GM21447 (cell line): ENCODE results near the gene LRMDA.

Experiments
- ATAC-seq: cut with Tn5 transposase; IDR thresholded peaks from one replicate; pipeline ENCODE4 v1.9.1; 2021; ENCODE audit not compliant: unreplicated experiment

LRMDA gene

DNA sequence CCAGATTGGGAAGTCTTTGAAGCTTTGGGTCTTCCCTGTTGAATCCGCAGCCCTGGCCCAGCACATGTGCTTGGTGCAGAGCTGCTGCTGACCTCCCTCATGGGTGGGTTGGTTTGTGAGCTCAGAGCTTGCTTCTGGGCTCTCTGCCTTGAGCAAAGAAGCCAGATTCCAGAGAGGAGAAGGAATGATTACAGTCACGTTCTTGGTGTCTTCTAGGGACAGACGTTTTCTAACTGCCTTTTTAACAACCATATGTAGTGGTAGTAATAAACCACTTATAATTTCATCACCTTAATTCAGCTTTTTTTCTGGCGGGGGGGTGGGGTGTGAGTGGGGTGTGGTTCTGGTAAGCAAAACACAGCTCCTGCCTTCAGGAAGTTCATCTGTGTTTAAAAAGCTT lies 39.5 kb downstream of the LRMDA start:
- no peak for ATAC-seq

DNA sequence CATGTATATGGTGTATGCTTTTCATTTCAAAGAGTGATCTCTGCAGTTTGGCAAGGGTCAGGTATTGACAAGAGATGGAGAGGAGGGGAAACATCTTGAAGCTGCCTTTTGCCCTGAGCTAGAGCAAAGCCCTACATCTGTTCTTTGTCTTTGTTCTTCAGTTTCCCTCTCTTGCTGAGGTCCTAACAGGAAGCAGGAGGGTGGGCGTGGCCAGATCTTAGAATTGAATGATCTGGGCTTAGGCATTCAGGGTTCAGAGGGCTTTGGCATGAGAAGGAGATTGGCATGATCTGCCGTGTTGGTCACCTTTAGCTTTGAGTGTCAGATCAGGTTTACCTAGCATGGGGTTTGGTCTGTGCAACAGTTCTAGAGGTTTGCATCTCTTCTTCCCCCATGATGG lies 41.3 kb downstream of the LRMDA start:
- ATAC-seq = no peak

DNA sequence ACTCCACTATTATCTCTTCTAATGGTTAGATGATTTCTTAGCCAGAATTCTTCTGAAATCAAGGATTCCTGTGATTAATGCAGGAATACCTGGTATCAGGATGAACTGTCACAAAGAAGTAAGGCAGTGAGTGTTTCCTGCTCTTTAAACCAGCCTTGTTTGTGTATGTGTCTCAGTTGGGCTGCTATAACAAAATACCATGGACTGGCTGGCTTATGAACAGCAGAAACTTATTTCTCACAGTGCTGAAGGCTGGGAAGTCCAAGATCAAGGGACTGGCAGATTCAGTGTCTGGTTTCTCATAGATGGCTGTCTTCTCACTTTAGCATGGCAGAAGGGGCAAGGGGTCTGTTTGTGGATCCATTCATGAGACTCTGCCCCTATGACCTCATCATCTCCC lies 42.7 kb downstream of the LRMDA start:
- ATAC-seq = no peak

DNA sequence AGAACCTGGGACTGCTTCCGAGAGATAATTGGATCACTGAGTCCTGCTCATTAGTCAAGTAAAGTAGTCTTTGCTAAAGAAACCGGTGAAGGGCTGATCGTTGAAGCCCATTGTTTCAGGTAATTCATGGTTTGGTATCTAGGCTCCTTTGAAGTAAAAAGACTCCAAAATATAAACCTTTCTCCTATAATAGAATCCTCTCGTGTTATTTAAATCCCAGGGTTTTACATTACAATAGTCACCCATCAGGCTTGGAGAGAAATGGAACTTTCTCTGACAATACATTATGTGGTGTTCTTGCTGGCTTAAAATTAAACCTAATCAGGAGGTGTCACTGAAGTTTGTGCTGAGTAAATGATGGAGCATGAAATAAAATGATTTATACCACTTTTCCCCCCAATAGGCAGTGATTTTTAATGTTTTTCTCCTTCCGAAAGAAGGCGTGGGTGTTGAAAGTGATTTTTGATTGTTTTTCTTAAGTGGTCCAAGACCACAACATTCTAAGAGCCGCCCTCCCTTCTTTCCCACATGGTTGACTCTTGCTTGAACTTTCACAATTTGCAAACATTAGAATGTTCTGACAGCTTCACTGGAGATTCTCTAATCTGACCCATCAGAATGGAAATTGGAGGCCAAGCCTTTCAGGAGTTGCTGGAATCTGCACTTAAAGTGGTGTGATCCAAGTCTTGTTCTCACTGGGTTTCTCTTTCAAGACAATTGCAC lies 44.2 kb downstream of the LRMDA start:
- no peak for ATAC-seq

DNA sequence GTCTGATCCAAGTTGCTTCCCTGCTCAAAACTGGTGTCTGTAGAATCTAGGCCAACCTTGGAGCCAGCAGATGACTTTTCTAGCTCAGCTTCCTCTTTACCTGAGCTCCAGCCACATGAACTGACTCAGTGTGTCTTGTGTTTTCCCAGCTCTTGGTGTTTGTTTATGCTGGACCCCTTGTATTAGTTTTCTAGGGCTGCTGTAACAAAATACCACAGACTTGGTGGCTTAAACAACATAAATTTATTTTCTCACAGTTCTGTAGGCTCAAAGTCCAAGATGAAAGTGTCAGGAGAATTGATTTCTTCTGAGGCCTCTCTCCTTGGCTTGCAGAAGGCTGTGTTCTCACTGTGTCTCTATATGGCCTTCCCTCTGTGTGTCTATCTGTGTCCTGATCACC lies 45.1 kb downstream of the LRMDA start:
- no peak for ATAC-seq

DNA sequence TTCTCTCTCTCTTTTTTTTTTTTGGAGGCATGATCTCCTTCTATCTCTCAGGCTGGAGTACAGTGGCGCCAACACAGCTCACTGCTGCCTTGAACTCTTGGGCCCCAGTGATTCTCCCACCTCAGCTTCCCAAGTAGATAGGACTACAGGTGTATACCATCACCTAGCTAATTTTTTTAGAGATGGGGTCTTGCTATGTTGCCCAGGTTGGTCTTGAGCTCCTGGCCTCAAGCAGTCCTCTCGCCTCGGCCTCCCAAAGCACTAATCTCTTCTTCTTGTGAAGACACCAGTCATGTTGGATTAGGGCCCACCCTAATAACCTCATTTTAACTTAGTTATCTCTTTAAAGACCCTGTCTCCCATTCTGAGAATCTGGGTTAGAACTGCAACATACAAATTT lies 45.6 kb downstream of the LRMDA start:
- ATAC-seq = no peak

DNA sequence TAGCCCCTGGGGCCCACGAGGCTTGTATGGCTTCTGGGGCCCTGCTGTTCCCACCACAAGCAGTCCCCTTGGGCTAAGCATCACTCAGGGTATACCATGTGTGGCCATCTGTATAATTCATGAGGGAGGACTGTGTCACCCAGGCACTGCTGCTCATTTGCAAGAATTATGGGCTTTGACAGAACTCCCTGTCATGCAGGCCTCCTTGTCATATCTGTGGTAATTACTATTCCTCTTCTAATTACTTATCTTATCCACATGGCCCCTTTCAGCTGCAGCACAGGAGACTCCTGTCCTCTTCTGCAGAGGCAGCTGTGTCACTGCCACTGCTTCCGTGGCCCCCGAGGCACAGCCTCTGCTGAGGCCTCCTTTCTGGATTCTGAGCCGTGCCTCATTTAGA lies 46.3 kb downstream of the LRMDA start:
- ATAC-seq = no peak

DNA sequence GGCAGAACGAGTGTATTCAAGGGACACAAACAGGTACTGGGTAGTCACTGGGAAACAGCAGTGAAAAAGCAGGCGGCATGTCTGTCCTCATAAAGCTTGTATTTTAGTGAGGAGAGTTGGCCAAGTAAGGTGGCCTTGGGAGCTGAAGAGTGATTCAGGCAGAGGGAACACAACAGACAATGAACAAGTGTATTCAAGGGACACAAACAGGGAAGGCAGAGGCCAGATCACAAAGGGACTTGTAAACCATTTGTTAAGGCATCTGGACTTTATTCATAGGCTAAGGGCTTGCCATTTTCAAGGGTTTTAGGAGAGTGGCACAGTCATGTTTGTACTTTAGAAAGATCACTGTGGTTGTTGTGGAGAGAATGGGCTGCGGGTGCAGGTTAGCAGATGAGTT lies 49.0 kb downstream of the LRMDA start:
- no peak for ATAC-seq

DNA sequence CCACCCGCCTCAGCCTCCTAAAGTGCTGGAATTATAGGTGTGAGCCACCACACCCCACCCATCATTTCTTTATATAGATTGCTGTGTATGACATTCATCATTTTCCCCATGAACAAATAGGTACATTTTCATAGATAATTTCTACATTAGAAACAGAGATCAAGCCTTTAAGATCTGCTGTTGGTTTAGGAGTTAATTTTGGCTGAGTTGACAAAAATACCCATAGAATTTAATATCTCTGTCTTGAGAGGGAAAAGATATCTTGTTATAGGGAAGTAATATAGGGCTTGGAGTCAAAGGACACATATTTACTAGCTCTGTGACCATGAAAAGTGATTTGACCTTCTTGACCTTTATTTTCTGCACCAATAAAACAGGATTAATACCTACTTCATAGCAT lies 51.8 kb downstream of the LRMDA start:
- no peak for ATAC-seq

DNA sequence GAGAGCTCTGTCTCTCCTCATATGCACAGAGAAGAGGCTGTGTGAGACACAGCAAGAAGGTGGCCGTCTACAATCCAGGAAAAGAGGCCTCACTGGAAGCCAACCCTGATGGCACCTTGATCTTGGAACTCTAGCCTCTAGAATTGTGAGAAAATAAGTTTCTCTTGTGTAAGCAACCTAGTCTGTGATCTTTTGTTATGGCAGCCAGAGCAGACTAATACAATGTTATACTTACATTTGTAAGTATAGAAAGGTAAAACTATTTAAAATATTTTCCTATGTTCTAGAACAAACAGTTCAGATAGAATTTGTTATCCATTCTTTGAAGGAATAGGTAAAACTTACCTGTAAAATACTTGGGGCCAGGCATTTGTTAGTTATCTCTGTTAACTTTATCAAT lies 53.3 kb downstream of the LRMDA start:
- no peak for ATAC-seq

DNA sequence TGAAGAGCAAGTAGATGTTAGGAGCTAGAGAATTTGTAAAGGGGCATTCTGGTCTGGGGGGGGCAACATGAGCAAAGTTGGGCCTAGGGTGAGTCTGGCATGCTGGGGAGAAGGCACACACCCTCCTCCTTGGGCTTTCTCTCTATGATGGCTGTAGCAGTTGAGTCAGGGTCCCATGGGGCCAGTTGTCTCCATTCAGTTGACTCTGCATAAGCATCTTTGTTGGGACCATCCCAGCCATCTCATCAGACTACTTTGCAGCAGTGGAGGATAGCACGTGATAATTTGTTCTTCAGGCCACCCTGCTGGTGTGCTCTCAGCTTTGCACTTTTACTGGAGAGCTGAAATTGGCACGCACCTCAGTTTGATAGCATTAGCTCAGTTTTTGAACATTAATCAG lies 55.2 kb downstream of the LRMDA start:
- no peak for ATAC-seq

DNA sequence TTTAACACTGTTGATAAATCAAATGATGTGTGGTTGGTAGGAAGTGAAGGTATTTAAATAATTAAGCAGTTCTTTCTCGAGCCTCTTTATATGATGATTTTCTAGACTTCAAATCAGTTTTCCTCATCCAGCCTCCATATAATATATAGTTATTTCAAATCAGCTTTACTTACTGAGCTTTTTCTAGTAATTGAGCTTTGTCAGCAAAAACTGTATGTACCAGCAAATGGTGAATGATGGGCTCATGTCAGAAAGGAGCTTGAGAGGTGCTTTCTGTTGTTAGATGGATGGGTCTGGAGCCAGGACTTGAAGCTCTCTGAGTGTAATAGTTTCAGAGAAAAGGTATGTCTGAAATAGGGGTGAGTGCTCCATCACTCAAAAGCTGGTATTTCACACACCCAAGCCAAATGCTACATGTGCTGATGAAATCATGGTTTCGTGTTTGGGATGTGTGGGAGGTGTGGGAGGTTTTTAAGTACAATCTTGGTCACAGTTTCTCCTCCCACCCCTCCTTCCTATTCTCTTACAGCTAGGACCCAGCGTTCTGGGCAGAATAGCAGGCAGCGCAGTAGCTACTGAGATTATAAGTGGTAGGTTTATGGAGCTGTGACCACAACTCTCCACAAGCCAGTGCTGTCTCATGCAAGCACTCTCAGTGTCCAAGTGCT lies 55.8 kb downstream of the LRMDA start:
- no peak for ATAC-seq

DNA sequence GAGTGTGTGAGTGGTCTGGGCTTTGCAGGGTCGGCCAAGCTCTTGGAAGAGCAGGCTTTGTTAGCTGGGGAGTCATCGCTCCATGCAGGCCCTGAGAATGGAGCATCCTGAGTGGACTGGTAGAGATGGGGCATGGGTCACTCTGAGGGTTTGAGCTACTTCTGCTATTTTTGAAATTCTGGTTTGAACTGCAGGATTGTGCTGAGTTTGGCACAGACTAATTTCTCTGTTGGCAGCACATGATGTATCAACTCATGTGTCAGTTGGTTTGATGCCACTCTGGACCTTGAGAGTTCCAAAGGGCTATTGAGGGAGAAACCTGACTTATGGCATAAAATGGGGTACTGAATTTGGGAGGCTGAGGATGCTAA lies 56.3 kb downstream of the LRMDA start:
- ATAC-seq = no peak

DNA sequence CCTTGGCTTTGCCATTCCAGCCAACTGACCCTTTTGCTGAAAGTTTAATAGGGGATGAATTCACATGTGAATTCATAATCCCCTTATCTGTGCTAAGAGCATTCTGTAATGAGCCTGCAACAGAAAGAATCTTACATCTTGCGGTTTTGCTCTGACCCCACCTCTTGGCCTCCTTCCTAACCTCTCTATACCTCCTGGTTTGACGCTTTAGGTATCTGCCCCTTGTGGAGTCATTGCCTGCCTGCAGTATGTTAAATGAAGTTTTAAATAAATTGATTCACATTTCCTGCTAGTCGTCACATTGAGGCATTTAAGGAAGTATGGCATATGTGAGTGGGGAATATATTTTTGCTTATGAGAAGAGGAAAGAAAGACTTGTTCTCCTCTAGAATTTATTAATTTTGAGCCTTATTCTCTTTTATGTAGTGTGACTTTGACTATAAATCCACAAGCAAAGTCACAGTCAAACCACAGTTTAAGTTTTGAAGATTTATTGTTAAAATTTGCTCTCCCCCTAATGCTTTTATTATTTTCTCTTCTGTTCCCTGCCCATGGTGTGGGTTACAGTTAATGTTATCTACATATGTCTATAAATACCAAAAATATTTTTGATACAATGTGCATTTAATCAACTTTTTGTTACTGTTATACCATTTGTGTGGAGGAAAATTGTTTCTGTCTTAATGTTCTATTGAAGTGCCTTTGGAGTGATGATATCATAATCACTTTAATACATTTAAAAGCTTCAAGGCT lies 60.9 kb downstream of the LRMDA start:
- ATAC-seq = no peak

DNA sequence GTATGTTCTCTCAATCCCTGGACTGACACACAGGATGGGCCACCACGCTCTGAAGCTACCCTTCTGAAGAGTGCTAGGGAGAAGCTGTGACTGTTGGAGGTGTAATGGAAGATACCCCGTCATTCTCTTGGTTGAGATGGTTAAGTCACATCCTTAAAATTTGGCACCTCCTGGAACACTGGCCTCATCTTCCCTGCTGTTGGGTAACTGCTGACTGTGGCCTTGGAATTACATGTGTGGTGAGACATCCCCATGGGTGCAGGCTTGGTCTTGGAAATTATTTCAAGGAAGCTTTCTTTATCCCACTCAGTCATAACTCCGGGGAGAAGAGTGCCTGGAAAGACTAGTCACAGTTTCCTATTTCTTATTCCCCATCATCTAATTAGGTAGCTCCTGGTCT lies 62.0 kb downstream of the LRMDA start:
- no peak for ATAC-seq

DNA sequence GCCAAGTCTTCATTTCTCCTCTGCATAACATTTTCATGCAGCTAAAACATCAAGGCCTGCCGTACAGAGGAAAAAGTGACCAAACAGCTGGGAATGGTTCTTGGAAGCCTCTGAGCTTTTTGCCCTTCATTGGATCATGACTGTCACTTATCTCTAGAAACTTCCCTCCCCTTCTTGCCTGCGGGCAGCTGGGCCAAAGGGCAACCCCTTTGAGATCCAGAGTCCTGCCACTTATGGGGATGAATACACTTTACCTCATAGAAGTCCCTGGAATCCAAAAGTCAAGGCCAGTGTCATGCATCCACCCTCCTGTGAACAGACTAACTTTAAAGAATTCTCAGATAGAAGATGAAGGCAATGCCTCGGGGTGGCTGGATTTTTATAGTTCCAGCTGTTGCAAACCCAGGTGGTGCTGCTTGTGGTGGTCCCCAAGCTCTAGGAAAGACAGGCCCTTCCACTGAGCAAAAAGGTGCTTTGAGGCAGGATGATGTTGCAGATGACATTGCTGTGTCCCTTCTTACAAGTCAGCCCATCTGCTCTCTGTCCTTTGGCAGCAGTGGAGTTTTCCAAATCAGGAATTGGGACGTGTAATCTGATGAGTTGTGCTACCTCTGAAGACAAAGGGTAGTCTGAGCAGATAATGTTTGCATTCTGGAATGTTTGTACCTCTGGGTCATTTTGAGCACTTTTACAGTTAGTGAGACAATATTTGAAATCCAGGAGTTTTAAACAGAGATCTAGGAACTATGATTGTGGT lies 64.2 kb downstream of the LRMDA start:
- no peak for ATAC-seq

DNA sequence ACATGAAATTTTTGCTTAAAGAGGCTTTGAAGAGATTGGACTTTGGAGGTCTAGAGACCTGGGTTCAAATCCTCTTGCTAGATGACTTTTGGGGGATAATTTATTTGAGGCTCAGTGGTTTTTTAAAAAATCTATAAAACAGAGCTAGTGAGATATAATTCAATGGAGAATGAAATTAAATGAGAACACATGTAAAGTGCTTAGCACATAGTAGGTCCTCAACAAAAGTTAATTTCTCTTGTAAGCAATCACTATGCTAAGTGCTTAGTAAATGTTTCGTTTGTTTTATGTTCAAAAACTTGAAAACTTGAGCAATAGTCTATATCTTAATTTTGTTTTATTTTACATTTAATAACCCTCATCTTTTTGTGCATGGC lies 64.8 kb downstream of the LRMDA start:
- ATAC-seq = no peak

DNA sequence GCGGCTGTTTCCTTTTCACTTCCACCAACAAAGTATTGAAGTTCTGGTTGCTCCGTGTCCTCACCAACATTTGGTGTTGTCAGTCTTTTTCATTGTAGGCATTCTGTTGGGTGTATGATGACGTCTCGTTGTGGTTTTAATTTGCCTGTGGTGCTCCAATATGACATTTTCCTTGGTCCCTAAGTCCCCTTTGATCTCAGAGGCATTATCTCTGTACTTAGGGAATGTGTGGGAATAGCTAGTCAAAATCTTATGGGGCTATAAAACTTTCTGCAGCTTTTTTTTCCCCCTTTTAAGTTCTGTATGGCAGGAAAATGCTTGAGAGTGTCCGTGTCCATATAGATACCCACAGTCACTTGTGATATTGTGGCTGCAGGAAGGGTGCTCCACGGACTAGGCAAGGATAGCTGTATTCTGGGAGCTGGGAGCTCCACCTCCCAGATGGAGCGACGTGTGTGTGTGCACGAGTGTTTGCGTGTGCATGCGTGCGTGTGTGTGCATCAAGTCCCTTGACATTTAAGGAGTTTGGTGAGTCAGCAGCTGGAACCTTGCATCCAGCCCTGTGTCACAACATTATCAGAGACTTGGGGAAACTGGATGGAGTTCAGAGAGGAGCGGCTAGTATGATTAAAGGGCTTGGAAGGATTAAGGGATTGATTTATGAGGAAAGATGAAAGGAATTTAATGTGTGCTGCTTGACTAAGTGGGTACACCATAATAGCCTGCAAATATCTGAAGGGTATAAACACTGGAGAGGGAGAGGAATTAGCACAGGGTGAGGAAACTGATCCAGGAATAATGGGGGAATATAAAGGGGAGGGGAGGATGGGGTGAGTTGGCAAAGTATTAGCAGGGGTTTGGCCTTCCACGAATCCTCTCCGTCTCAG lies 66.8 kb downstream of the LRMDA start:
- ATAC-seq = no peak

DNA sequence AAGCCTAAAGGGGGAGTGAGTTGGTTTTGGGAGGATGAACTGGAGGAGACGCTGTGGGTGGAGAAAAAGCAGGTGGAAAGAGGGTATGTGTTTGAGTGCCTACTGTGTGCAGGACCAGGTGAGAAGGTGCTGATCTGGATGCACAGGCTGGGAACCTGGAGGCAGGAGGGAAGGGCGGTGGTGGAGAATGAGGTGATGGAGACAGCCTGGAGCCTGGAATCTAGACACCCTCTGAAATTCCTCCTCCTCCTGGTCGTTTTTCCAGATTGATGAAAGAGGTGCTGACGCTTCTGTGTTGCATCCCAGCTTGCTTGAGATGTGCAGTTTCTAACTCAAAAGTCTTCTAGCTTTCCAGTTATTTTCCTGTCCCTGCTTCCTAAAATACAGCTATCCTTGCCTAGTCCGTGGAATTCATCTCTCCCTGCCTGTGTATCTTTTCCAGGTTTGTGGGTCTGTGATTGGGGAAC lies 67.5 kb downstream of the LRMDA start:
- no peak for ATAC-seq

DNA sequence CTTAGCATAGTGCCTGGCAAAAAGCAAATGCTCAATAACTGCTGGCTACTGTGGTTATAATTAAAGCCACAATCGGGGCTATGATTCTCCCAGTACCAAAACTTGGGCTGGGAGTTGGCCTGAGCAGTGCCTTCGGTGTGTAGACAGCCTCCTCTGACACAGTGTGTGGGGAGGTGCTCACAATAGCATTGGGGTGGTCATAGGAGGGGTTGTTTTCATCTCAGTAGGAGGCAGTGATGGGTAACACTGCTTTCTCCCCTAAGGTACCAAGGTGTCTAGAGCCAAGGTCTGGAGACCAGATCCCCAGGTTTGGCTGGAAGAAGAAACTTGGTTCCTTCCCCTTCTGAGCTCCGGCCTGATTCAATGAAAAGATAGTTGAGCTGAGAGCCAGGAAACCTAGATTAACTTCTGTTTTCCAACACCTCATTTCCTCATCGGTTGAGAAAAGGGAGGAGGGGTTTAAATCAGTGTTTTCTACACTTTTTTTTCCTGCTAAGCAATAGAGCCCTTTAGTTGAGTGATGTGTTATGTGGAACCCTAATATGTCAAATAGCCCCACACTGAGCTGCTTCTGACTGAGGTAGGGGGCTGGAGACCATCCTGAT lies 68.2 kb downstream of the LRMDA start:
- no peak for ATAC-seq
